Activated CD4-positive, alpha-beta T cell treated with anti-CD3 and anti-CD28 coated beads, Interleukin-2, amount 50 U/mL, for 1 hour (primary cell): ENCODE results near the gene CRELD2.
A peak's percentile ranks its signal among the peaks of the same experiment; 100 is the strongest.

Experiments
- DNase-seq: peaks from one replicate; pipeline ENCODE4 v3.0.0-alpha.2; 2020

CRELD2 gene, protein sequence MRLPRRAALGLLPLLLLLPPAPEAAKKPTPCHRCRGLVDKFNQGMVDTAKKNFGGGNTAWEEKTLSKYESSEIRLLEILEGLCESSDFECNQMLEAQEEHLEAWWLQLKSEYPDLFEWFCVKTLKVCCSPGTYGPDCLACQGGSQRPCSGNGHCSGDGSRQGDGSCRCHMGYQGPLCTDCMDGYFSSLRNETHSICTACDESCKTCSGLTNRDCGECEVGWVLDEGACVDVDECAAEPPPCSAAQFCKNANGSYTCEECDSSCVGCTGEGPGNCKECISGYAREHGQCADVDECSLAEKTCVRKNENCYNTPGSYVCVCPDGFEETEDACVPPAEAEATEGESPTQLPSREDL

DNA sequence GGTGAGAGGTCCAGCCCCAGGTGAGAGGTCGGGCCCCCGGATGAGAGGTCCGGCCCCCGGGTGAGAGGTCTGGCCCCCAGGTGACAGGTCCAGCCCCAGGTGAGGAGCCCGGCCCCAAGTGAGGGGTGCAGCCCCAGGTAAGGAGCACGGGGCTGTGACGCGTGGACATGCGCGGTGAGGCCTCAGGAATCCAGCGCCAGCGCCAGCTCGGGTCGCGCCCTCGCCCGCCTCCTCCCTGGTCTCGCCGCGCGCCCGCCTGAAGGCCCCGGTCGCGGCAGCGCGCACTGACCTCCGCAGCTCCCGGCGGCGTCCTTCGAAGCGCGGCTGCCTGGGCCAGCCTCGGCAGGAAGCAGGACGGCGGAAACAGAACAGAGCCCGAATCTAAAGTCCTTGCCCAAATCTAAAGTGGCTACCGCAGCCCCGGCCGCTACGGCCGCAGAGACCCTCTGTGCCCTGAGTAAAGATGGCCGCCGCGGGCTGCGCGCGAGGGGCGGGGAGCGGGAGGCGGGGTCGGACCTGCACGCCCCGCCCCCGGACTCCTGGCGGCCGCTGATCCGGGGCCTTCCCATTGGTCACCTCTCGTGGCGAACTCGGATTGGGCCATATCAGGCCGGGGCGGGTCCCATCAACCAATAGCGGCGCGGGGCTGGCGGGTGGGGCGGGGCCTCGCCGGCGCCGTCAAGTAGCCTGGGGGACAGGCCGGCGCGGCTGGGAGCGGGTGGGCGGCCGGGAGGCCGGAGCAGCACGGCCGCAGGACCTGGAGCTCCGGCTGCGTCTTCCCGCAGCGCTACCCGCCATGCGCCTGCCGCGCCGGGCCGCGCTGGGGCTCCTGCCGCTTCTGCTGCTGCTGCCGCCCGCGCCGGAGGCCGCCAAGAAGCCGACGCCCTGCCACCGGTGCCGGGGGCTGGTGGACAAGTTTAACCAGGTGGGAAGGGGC is at the start of gene CRELD2, which contains the start of gene ALG12:
CRELD2 (plus strand) TSS at position 661 of the 937 bp plus-strand sequence; CDS start at position 797, 136 bp downstream.
ALG12 (minus strand) TSS at position 465 of the 937 bp plus-strand sequence. CDS start 4,673 bp downstream, outside the sequence.
- DNase-seq = peak; percentile 96

DNA sequence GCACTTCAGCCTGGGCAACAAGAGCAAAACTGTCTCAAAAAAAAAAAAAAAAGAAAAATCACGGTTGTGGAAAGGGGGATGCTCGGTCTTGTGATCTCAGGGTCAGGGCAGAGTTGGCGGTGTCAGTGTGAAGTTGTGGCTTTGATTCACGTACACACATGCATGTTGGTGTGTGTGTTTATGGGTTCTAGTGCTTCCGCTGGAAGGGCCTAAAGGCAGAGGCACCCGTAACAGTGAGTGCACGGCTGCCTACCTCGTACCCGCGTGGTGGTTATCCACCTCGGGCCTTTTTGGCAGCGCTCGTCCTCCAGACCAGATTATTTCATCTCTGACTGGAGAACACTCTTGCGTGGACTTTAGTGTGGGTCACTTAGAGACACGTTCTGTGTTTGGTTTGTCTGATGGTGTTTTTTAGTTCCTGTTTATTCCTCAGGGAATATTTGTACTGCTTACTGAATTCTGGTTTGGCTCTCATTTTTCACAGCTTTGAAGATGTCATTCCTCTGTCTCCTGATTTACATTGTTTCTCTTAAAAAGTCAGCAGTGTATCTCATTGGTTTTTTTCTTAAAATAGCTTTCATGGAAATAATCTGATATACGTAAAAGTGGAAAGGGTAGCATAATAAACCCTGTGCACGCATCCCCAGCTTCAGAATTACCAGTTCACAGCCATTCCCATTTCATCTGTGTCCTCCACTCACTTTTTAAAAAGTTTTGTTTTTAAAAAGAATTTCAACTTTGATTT is 49.2 kb upstream of the CRELD2 start:
- DNase-seq = no peak

DNA sequence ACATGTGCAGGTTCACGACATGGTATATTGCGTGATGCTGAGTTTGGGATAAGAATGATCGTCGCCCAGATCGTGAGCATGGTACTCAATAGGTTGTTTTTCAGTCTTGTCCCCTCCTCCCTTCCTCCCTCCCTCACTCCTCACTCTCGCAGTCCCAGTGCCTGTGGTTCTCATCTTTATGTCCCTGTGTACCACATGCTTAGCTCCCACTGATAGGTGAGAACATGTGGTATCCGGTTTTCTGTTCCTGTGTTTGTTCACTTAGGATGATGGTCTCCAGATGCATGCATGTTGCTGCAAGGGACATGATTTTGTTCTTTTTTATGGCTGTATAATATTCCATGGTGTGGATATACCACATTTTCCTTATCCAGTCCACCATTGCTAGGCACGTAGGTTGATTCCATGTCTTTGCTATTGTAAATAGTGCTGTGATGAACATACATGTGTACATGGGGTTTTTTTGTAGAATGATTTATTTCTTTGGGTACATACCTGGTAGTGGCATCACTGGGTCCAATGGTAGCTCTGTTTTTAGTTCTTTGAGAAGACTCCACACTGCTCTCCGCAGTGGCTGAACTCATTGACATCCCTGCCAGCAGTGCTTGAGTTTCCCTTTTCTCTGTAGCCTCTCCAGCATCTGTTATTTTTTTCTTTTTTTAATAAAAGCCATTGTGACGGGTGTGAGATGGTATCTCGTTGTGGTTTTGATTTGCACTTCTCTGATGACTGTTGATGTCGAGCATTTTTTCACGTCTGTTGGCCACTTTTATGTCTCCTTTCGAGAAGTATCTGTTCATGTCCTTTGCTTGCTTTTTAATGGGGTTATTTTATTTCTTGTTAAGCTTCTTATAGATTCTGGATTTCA is 48.4 kb upstream of the CRELD2 start:
- DNase-seq = no peak

DNA sequence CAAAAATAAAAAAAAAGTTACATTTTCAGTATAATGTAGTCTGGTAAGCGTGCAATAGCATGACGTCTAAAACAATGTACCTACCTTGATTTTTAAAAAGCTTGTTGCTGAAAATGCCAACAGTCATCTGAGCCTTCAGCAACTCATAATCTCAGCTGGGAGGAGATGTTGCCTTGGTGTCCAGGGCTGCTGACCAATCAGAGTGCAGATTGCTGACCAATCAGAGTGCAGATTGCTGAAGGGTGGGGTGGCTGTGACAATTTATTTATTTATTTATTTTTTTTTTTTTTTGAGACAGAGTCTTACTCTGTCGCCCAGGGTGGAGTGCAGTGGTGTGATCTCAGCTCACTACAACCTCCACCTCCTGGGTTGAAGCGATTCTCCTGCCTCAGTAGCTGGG is 47.0 kb upstream of the CRELD2 start:
- no peak for DNase-seq

DNA sequence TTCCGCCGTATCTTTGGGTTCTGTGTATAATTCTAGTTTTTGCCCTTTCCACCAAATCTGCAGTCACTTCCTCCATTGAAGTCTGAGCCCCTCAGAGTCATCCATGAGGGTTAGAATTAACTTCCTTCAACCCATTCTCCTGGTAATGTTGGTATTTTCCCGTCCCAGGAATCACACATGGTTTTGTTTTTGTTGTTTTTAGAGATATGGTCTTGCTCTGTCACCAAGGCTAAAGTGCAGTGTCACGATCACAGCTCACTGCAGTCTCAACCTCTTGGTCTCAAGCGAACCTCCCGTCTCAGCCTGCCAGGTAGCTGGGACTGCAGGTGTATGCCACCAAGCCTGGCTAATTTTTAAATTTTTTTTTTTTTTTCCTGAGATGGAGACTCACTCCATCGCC is 46.1 kb upstream of the CRELD2 start:
- no peak for DNase-seq

DNA sequence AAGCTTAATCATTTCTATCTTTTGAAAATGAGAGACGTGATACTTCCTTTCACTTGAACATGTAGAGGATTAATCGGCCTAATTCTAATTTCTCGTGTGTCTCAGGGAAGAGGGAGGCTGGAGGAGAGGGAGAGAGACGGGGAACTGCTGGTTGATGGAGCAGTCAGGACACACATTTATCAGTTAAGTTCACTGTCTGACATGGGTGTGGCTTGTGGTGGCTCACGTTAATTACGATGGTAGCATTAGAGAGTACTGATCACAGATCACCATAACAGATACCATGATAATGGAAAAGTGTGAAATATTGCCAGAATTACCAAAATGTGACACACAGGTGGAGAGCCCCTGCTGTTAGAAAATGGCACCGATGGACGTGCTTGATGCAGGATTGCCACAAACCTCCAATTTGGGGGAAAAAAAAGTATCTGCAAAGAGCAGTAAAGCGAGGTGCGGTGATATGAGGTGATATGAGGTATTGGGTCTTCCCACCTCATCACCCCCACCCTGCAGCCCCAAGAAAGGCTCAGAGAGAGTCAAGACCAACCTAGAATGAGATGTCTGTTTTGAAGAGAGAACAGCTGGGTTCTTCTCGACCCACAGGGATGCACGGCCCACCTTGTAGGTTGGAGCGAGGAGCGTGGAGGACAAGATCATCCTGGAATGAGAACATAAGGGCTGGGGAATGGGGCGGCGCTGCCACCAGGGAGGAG is 45.0 kb upstream of the CRELD2 start:
- no peak for DNase-seq

DNA sequence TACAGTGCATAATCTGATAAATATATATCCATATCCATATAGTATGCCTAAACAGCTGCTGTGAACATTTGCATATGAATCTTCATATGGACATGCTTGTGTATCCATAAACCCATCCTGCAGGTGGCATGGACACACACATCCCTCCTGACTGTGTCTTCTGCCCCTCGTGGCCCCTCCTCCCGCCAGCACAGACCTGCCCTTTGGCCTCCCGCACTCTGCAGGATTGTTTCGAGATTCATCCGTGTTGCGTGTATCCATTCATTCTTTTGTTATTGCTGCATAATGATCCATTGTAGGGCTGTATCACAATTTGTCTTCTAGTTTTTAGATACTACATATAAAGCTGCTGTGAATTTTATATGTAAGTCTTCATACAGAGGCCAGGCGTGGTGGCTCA is 40.8 kb upstream of the CRELD2 start:
- no peak for DNase-seq

DNA sequence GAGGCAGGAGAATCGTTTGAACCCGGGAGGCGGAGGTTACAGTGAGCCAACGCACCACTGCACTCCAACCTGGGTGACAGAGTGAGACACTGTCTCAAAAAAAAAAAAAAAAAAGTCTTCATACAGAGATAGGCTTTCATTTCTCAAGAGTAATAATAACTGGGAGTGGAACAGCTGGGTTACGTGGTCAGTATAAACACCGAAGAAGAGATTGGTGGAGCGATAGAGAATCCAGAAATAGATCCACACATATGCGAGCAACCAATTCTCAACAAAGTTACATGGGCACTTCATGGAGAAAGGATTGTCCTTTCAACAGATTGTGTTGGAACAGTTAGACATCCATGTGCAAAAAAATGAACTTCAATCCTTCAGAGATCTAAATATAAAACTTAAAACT is 40.2 kb upstream of the CRELD2 start:
- no peak for DNase-seq

DNA sequence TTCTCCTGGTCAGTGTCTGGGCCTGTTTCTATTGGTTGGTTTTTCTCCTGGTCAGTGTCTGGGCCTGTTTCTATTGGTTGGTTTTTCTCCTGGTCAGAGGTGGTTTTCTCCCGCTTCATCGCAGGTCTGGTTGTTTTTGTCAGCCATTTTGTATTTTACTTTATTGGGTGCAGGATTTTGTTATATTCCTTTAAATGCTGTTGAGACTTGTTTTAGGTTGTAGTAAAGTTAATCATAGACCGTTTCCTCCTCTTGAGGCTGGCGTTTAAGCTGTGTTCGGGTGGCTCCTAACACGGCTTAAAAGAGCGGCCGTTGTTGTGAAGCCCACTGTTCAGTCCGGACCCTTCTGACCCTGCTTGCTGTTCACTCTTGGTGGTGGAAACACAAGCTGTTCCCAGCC is 38.6 kb upstream of the CRELD2 start:
- DNase-seq = no peak

DNA sequence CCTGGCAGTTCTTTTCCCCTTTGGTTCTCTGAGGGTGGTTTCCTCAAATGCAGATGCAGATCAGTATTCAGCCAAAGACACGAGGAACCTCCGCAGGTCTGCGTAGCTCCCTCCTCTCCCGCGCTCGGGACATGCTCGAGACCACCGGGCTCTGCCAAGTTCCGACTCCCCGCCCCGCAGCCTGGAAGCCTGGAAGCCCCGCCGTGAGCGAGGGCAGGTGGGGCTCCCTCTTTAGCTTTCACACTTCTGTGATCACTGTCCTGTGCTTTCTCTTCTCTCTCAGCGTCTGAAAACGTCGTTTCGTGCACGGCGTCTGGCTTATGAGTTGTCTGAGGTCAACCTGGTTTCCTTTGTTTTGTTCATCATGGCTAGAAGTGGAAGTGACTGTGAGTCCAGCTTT is 38.2 kb upstream of the CRELD2 start:
- DNase-seq = no peak

DNA sequence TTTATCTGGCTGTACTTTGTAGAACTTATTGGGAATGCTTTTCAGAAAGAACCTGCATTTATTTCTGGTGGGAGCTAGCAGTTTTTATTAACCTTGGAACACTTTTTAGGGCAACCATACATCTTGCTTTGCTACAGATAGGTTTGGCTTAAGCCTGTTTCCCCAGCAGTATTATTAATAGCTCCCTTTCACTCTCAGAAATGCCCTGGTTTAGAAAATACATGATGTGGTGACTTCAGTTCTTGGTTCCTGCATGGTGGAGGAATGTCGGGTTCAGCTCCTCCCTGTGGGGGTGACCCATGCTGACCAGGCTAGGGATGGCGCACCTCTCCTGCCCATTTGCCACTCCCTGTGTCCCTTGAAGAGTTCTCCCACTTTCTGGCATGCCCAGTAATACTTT is 36.6 kb upstream of the CRELD2 start:
- no peak for DNase-seq

DNA sequence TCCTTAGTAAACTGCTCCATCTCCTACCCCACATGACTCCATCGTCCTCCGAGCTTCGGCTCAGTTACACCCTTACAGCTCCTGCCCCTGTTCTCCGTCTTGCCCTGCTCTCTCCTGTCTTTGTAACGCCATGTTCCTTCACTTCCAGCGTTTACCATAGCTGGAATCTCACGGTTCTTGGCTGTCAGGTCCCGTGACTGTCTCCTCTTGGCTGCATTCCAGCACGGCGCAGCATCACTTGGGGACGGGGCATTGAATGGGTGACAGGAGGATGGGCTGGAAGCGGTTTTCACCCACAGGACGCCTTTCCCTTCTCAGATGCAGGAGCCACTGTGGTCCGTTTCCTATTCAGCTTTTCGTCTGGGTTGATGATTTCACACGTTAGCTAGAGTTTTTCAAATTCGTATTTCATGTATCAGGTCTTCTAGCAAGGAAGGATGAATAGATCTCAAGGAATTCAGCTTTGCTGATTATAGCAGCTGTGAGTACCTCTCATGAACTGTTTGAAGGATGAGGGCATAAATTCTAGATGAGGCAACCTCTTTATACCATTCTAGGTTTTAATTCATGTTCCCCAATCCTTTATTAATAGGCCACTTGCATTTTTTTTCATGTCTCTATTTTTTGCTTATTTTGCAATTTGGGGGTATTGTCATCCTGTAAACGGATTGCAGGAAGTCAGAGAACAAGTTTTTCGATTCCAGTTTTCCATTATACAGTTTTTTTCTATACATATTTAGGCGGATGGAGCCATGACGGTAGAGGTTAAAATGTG is 35.7 kb upstream of the CRELD2 start:
- no peak for DNase-seq

DNA sequence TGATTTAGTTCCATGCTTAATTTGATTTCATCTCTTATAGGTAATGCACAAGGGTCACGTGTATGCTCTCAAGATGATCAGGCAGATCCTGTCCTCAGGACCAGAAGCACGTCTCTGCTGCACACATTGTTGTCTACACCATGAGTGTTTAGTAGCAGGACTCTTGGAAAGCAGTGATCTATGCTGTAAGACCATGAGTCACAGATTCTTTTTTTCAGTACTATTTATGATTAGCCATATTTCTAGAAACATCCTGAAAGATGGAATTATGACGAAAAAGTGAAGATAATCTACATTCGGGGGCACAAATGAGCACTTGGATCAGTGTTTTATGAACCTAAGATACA is 35.2 kb upstream of the CRELD2 start:
- no peak for DNase-seq

DNA sequence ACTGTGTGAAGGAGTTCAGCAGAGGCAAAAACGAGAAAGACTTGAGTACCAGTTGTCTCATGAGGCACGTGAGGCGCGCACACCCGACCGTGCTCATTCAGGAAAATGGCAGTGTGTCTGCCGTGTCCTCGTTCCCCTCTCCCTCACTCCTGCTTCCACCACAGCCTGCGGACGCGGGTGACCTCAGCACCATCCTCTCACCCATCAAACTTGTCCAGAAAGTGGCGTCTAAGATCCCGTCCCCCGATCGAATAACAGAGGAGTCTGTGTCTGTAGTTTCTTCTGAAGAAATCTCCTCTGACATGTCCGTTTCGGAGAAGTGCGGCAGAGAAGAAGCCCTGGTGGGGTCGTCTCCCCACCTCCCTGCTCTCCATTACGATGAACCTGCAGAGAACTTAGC is 34.4 kb upstream of the CRELD2 start:
- no peak for DNase-seq

DNA sequence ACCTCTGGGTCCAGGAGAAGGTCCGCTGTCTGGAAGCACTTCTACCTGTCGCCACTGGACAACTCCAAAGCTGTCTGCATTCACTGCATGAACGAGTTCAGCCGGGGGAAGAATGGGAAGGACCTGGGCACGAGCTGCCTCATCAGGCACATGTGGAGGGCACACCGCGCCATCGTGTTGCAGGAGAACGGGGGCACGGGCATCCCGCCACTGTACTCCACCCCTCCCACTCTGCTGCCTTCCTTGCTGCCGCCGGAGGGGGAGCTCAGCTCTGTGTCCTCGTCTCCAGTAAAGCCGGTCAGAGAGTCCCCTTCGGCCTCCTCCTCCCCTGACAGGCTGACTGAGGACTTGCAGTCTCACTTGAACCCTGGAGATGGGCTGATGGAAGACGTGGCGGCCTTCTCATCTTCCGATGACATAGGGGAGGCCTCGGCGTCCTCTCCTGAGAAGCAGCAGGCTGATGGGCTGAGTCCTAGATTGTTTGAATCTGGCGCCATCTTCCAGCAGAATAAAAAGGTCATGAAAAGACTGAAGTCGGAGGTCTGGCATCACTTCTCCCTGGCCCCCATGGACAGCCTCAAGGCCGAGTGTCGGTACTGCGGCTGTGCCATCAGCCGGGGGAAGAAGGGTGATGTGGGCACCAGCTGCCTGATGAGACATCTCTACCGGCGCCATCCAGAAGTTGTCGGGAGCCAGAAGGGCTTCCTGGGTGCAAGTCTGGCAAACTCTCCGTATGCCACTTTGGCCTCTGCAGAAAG is 33.8 kb upstream of the CRELD2 start:
- DNase-seq = no peak

DNA sequence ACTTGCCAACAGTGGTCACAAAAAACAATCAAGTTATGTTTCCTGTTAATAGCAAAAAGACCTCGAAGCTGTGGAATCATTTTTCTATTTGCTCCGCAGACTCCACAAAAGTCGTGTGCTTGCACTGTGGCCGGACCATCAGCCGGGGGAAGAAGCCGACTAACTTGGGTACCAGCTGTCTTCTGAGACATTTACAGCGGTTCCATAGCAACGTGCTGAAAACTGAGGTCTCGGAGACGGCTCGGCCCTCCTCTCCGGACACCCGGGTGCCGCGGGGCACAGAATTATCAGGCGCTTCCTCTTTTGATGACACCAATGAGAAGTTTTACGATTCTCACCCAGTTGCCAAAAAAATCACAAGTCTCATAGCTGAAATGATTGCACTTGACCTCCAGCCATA is 33.2 kb upstream of the CRELD2 start:
- DNase-seq = no peak

DNA sequence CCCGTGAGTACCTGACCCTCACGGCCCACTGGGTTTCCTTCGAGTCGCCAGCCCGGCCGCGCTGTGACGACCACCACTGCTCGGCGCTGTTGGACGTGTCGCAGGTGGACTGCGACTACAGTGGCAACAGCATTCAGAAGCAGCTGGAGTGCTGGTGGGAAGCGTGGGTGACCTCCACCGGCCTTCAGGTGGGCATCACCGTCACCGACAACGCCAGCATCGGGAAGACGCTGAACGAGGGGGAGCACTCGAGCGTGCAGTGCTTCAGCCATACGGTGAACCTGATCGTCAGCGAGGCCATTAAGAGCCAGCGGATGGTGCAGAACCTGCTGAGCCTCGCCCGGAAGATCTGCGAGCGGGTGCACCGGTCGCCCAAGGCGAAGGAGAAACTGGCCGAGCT is 32.6 kb upstream of the CRELD2 start:
- no peak for DNase-seq

DNA sequence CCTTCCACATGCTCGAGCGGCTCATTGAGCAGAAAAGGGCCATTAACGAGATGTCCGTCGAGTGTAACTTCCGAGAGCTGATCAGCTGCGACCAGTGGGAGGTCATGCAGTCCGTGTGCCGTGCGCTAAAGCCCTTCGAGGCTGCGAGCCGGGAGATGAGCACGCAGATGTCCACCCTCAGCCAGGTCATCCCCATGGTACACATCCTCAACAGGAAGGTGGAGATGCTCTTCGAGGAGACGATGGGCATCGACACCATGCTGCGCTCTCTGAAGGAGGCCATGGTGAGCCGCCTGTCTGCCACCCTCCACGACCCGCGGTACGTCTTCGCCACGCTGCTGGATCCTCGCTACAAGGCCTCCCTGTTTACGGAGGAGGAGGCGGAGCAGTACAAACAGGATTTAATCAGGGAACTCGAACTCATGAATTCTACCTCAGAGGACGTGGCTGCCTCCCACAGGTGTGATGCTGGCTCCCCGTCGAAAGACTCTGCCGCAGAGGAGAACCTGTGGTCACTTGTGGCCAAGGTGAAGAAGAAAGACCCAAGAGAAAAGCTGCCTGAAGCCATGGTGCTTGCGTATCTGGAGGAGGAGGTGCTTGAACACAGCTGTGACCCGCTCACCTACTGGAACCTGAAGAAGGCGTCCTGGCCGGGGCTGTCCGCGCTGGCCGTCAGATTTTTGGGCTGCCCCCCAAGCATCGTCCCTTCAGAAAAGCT is 31.9 kb upstream of the CRELD2 start:
- DNase-seq = no peak

DNA sequence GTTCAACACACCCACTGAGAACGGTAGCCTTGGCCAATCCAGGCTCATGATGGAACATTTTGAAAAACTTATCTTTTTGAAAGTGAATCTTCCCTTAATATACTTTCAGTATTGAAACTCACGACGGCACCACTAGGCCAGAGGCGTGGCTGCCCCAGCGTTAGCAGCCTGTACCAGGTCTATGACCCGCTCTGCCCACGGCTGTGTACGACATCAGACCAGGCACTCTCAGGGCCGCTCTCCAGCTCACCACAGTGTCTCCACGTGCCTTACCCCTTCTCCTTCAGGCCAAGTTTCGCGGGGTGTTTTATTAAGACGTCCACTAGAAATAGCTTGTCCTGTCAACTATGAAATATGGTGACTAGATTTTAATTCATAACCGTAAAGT is 31.4 kb upstream of the CRELD2 start:
- DNase-seq = no peak
